Gastrocnemius medialis (tissue), 4 donors: ENCODE data around the gene CBFA2T2. TPM values are rescaled to one million over a fixed set of nuclear protein-coding genes. Genes with fewer than 3 reads are reported as not detected.

ENCODE experiments used
- ATAC-seq, 2 donors: fragments of 150-250 bp; one replicate each; pipeline ENCODE4 v1.9.1; 2016
- DNase-seq, 2 donors: peaks; one replicate each; pipeline ENCODE4 v3.0.0-alpha.2; 2019
- H3K27ac ChIP-seq, 4 donors: fragments of 200-600 bp; sonication (generic); 1 replicate in 1 of 4; 2 replicates in 3 of 4; pipeline ENCODE4 v1.5.1; 2016 to 2018; ENCODE audit warnings: mild to moderate bottlenecking in 2 of 4, moderate library complexity in 1 of 4
- H3K27me3 ChIP-seq, 3 donors: fragments of 200-600 bp; sonication (generic) in 2 of 3; 1 replicate in 1 of 3; 2 replicates in 2 of 3; pipeline versions ENCODE4 v1.5.1 to v1.6.0; 2016 to 2019; ENCODE audit warnings: mild to moderate bottlenecking in 1 of 3, moderate library complexity in 1 of 3
- H3K36me3 ChIP-seq, 2 donors: fragments of 200-600 bp; sonication (generic) in 1 of 2; one replicate each; pipeline ENCODE4 v1.5.1; 2017 to 2018
- H3K4me1 ChIP-seq, 2 donors: fragments of 200-600 bp; sonication (generic) in 1 of 2; one replicate each; pipeline ENCODE4 v1.5.1; 2016 to 2017; ENCODE audit warnings: mild to moderate bottlenecking in 2 of 2
- H3K4me3 ChIP-seq, 4 donors: fragments of 200-600 bp; sonication (generic) in 3 of 4; 1 replicate in 1 of 4; 2 replicates in 3 of 4; pipeline ENCODE4 v1.5.1; 2016 to 2019; ENCODE audit warnings: mild to moderate bottlenecking in 2 of 4
- H3K9me3 ChIP-seq, 3 donors: fragments of 200-600 bp; sonication (generic) in 2 of 3; 1 replicate in 1 of 3; 2 replicates in 2 of 3; pipeline ENCODE4 v1.5.1; 2016 to 2019
- CTCF ChIP-seq, 5 experiments: fragments of 450-650 bp in 3 of 5; fragments of 200-600 bp in 2 of 5; sonication (generic) in 2 of 5; IDR thresholded peaks in 4 of 5; conservative IDR thresholded peaks in 1 of 5; 1 replicate in 4 of 5; 2 replicates in 1 of 5; pipeline ENCODE4 v1.5.1; 2016 to 2019; ENCODE audit warnings: antibody characterized with exemption in 5 of 5, mild to moderate bottlenecking in 3 of 5, moderate library complexity in 3 of 5
- POLR2A ChIP-seq, 2 donors: fragments of 450-650 bp; IDR thresholded peaks; one replicate each; pipeline ENCODE4 v1.6.1; 2017; ENCODE audit warnings: antibody characterized with exemption in 2 of 2, mild to moderate bottlenecking in 2 of 2, moderate library complexity in 2 of 2
- in situ Hi-C, 4 donors: fragments of 200-750 bp; cut with MboI; loops; one replicate each; pipeline versions ENCODE4 v1.15.0 to v1.8.0; 2017; ENCODE audit warnings: low sequenced_read_pairs in 4 of 4
- intact Hi-C: fragments of 100-400 bp; cut with DNase I; formaldehyde crosslinking; loops from one replicate; pipeline ENCODE4 v1.15.1; 2023; ENCODE audit warnings: low total_unique reads
- total RNA-seq, 4 donors: library from RNA; depleted of rRNA; stranded (reverse); fragments of >200 nt; gene quantifications; one replicate each; pipeline versions ENCODE4 v1.1.0 to v1.2.3, GENCODE V29; 2016

CBFA2T2 gene
- total RNA-seq, 4 donors from 2014 or later = 6.9 to 8.9 (median 7.9) TPM

DNA sequence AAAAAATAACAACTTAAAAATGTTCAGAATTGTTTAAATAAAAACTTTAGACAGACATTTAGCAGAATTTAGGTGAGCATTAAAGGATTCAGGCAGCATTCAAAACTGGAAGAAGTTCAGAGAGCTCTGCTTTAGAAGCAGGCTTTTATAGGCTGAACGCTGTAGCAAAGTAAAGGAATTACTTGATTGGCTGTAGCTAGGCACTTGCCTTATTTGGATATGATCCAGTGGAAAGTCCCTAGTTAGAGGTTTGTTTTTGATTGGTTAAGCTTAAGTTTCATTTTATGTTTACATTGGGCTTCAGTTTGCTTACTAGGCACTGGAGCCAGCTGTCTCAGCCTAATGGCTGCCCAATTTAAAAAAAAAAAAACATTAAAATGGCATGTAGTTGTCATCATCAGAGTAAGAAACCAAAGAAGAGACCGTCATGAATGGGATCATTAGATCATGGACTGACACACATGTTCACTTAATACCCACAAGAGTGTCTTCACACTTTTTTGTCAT lies 65.1 kb downstream of the CBFA2T2 start:
- no peaks in the 10 kb centered on the region for H3K9me3 ChIP-seq
- TF ChIP-seq POLR2A (IDR thresholded peaks at IDR 0.05) (no peak), CTCF (IDR thresholded peaks at IDR 0.05 in 4 of 5, conservative IDR thresholded peaks at IDR 0.05 in 1 of 5) (no peak)
- ATAC-seq = peak; percentile 89 to 93
- intact Hi-C loops = no loop called here
- peak overlapping the region in 3 of 4 donors; percentile 16 to 57 (median 50) for H3K27ac ChIP-seq
- H3K4me3 ChIP-seq = peak overlapping the region in 3 of 4 donors; percentile 3 to 25 (median 19)
- no peaks in the 10 kb centered on the region for H3K36me3 ChIP-seq
- DNase-seq = no peak
- H3K27me3 ChIP-seq = no peaks in the 10 kb centered on the region
- in situ Hi-C loops = no loop called here
- H3K4me1 ChIP-seq = peaks cover 0 to 13% of the 10 kb centered on the region in 2 donors

- Histone ChIP-seq H3K9me3 (no peaks in the 10 kb centered on the region), H3K4me1 (peaks cover 4 to 20% of the 10 kb centered on the region in 2 donors), H3K36me3 (no peaks in the 10 kb centered on the region), H3K27ac (peak overlapping the region in 2 of 4 donors; percentile 16 to 50), H3K4me3 (no peak overlapping the region), H3K27me3 (no peaks in the 10 kb centered on the region)
- TF ChIP-seq POLR2A (IDR thresholded peaks at IDR 0.05) (no peak), CTCF (IDR thresholded peaks at IDR 0.05 in 4 of 5, conservative IDR thresholded peaks at IDR 0.05 in 1 of 5) (no peak)
- intact Hi-C loops = no loop called here
- DNase-seq = no peak
- ATAC-seq = no peak
- in situ Hi-C loops = no loop called here
Observed at GRCh38 chr20:33555755-33556154, 65.9 kb downstream of the CBFA2T2 start.

DNA sequence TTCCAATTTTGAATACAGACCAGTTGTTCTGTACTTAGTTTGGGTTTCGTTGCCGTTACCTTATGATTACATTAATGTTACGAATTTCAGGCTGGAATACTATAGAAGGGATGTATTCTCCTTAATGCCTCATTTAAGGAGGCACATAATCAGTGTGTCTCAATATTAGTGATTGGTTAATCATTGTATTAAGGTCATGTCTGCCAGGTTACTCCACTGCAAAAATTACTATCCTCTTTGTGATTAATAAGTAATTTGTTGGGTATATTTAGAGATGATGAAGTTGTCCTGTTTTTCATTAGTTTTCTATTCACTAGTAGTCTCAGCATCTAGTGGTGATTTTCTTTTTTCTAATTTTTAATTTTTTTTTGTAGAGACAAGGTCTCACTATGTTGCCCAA lies 66.3 kb downstream of the CBFA2T2 start:
- no peak overlapping the region for H3K4me3 ChIP-seq
- no peaks in the 10 kb centered on the region for H3K9me3 ChIP-seq
- no peak for TF ChIP-seq POLR2A (IDR thresholded peaks at IDR 0.05)
- TF ChIP-seq CTCF (IDR thresholded peaks at IDR 0.05 in 4 of 5, conservative IDR thresholded peaks at IDR 0.05 in 1 of 5) = no peak
- H3K27ac ChIP-seq = no peak overlapping the region
- ATAC-seq (no peak), DNase-seq (no peak)
- H3K36me3 ChIP-seq = no peaks in the 10 kb centered on the region
- H3K27me3 ChIP-seq = no peaks in the 10 kb centered on the region
- intact Hi-C loops = no loop called here
- in situ Hi-C loops = no loop called here
- peaks cover 4 to 20% of the 10 kb centered on the region in 2 donors for H3K4me1 ChIP-seq

GRCh38 chr20:33558348-33559144 lies 68.7 kb downstream of the CBFA2T2 start:
- no peak overlapping the region for H3K4me3 ChIP-seq
- H3K36me3 ChIP-seq = no peaks in the 10 kb centered on the region
- TF ChIP-seq POLR2A (IDR thresholded peaks at IDR 0.05) = no peak
- no peak for TF ChIP-seq CTCF (IDR thresholded peaks at IDR 0.05 in 4 of 5, conservative IDR thresholded peaks at IDR 0.05 in 1 of 5)
- DNase-seq = no peak
- intact Hi-C loops (no loop called here), in situ Hi-C loops (no loop called here)
- H3K4me1 ChIP-seq = peaks cover 23 to 34% of the 10 kb centered on the region in 2 donors
- no peaks in the 10 kb centered on the region for H3K27me3 ChIP-seq
- H3K9me3 ChIP-seq = no peaks in the 10 kb centered on the region
- H3K27ac ChIP-seq = no peak overlapping the region
- ATAC-seq = no peak
